Fibroblast of the aortic adventitia (primary cell): ENCODE results near the gene SH3D19. TPM values are rescaled to one million over a fixed set of nuclear protein-coding genes. Genes with fewer than 3 reads are reported as not detected.

Source experiments
- DNase-seq: peaks from one replicate; pipeline ENCODE4 v3.0.0-alpha.2; 2010; ENCODE audit warnings: low read depth
- H3K4me3 ChIP-seq: 2 replicates; pipeline ENCODE4 v1.5.1; 2011; ENCODE audit warnings: low read depth, mild to moderate bottlenecking, control low read depth, low read length, moderate library complexity
- CTCF ChIP-seq: IDR thresholded peaks from 2 replicates; pipeline ENCODE4 v1.5.1; 2011; ENCODE audit warnings: mild to moderate bottlenecking, low read length, control low read depth, inconsistent platforms; ENCODE audit not compliant: insufficient read depth
- total RNA-seq: library from RNA; depleted of rRNA; stranded (reverse); fragments of >200 nt; gene quantifications from 2 replicates; pipeline ENCODE4 v1.2.3, GENCODE V29; 2012; ENCODE audit warnings: low replicate concordance

SH3D19 gene
- total RNA-seq, 1 donor, result 95.9 TPM

GRCh38 chr4:151114338-151114737, 211.1 kb downstream of the SH3D19 start:
- no peak for DNase-seq
- TF ChIP-seq CTCF, result no peak
- H3K4me3 ChIP-seq, result no peak overlapping the region

GRCh38 chr4:151110236-151110635, 215.2 kb downstream of the SH3D19 start:
- H3K4me3 ChIP-seq, result no peak overlapping the region
- TF ChIP-seq CTCF, result no peak
- no peak for DNase-seq

GRCh38 chr4:151107063-151107462, 218.3 kb downstream of the SH3D19 start:
- H3K4me3 ChIP-seq, result no peak overlapping the region
- no peak for DNase-seq
- no peak for TF ChIP-seq CTCF

- no peak for DNase-seq
- no peak for TF ChIP-seq CTCF
- no peak overlapping the region for H3K4me3 ChIP-seq
These were observed 219.9 kb downstream of the SH3D19 start for GRCh38 chr4:151105454-151106032.

GRCh38 chr4:151104621-151105020, 220.8 kb downstream of the SH3D19 start:
- H3K4me3 ChIP-seq, result no peak overlapping the region
- DNase-seq, result no peak
- TF ChIP-seq CTCF, result no peak

GRCh38 chr4:151103758-151104157, 221.6 kb downstream of the SH3D19 start:
- no peak for TF ChIP-seq CTCF
- no peak for DNase-seq
- no peak overlapping the region for H3K4me3 ChIP-seq

- no peak for TF ChIP-seq CTCF
- no peak for DNase-seq
- peak overlapping the region; percentile 90 for H3K4me3 ChIP-seq
These were observed 224.9 kb downstream of the SH3D19 start for GRCh38 chr4:151100531-151100930.
